K562 (cell line): ENCODE results near the gene DAPK1. TPM values are rescaled to one million over a fixed set of nuclear protein-coding genes. Genes with fewer than 3 reads are reported as not detected.

Source experiments
- ARHGAP35 ChIP-seq: fragments of 450-650 bp; IDR thresholded peaks from 2 replicates; pipeline ENCODE4 v1.6.1; 2018; ENCODE audit not compliant: partially characterized antibody
- CBFA2T2 ChIP-seq: fragments of 450-650 bp; conservative IDR thresholded peaks from 2 replicates; pipeline ENCODE4 v1.6.1; 2017; ENCODE audit warnings: mild to moderate bottlenecking
- CCAR2 ChIP-seq: fragments of 200-400 bp; formaldehyde crosslinking; IDR thresholded peaks from 2 replicates; pipeline ENCODE4 v1.6.1; 2017; ENCODE audit warnings: mild to moderate bottlenecking, low read depth, low read length
- CGGBP1 ChIP-seq: fragments of 250-450 bp; sonication (Bioruptor Pico); IDR thresholded peaks from 2 replicates; pipeline ENCODE4 v1.9.0; 2021; ENCODE audit warnings: mild to moderate bottlenecking
- CREBBP ChIP-seq: IDR thresholded peaks from one replicate; pipeline ENCODE4 v1.6.1; 2012; ENCODE audit warnings: low read depth, mild to moderate bottlenecking, control low read depth, inconsistent platforms, low read length
- GATAD2A ChIP-seq: fragments of 450-650 bp; IDR thresholded peaks from 2 replicates; pipeline ENCODE4 v1.6.1; 2017
- L3MBTL2 ChIP-seq: fragments of 450-650 bp; IDR thresholded peaks from 2 replicates; pipeline ENCODE4 v1.6.1; 2016; ENCODE audit warnings: mild to moderate bottlenecking, moderate library complexity
- MLX ChIP-seq, 2 experiments: fragments of 450-650 bp in 1 of 2; sonication (generic) in 1 of 2; formaldehyde crosslinking; conservative IDR thresholded peaks; 2 replicates each; pipeline versions ENCODE4 v1.4.0 to v1.8.1; 2020 to 2022; ENCODE audit warnings: mild to moderate bottlenecking in 1 of 2, missing genetic modification reagents in 1 of 2
- NCOA1 ChIP-seq: fragments of 450-650 bp; IDR thresholded peaks from 2 replicates; pipeline ENCODE4 v1.6.1; 2016; ENCODE audit warnings: low read depth
- RB1 ChIP-seq: fragments of 450-650 bp; IDR thresholded peaks from 2 replicates; pipeline ENCODE4 v1.6.1; 2017; ENCODE audit warnings: low read depth, mild to moderate bottlenecking
- SIN3B ChIP-seq: fragments of 450-650 bp; IDR thresholded peaks from 2 replicates; pipeline ENCODE4 v1.6.1; 2017; ENCODE audit warnings: low read depth, mild to moderate bottlenecking, moderate library complexity
- SIRT6 ChIP-seq: IDR thresholded peaks from one replicate; pipeline ENCODE4 v1.6.1; 2012; ENCODE audit warnings: low read depth, mild to moderate bottlenecking, control low read depth, inconsistent platforms, low read length, moderate library complexity
- SMAD4 ChIP-seq: fragments of 250-450 bp; sonication (Bioruptor Pico); conservative IDR thresholded peaks from 2 replicates; pipeline ENCODE4 v1.8.0; 2021; ENCODE audit warnings: inconsistent platforms, mild to moderate bottlenecking, moderate library complexity
- SRSF3 ChIP-seq: fragments of 200-400 bp; formaldehyde crosslinking; IDR thresholded peaks from 2 replicates; pipeline ENCODE4 v1.6.1; 2016; ENCODE audit warnings: mild to moderate bottlenecking, low read length, moderate library complexity; ENCODE audit not compliant: insufficient read depth
- TAF7 ChIP-seq: fragments of 450-650 bp; IDR thresholded peaks from 2 replicates; pipeline ENCODE4 v1.6.1; 2016; ENCODE audit warnings: missing genetic modification characterization, missing compliant biosample characterization
- THAP7 ChIP-seq: fragments of 250-450 bp; sonication (Bioruptor Pico); IDR thresholded peaks from 2 replicates; pipeline ENCODE4 v1.5.0; 2021
- ZNF212 ChIP-seq: fragments of 450-650 bp; formaldehyde crosslinking; IDR thresholded peaks from 2 replicates; pipeline ENCODE4 v1.4.0; 2020; ENCODE audit warnings: mild to moderate bottlenecking
- polyA plus RNA-seq, 8 experiments: library from polyadenylated mRNA; depleted of rRNA in 4 of 8; stranded (reverse) in 5 of 8; unstranded in 3 of 8; fragments of >200 nt; fragmentation: Nextera tagmentation in 2 of 8; fragmentation: Illumina TruSeq in 1 of 8; extraction: Ambion mirVana in 2 of 8; extraction: Trizol in 1 of 8; gene quantifications; 2 replicates each; pipeline versions ENCODE4 v1.2.1 to v1.2.3, GENCODE V29; 2011 to 2014; ENCODE audit warnings: inconsistent platforms in 1 of 8, missing spikeins in 1 of 8
- total RNA-seq, 7 experiments: library from RNA; depleted of rRNA in 6 of 7; stranded (reverse); fragments of >200 nt in 6 of 7; fragmentation: Illumina TruSeq in 2 of 7; extraction: Trizol in 2 of 7; gene quantifications; 2 replicates each; pipeline versions ENCODE4 v1.2.1 to v1.2.3, GENCODE V29; 2011 to 2021; ENCODE audit warnings: low replicate concordance in 1 of 7
- TF ChIP-seq, protein P1 (sequence below): fragments of 200-800 bp; sonication (Bioruptor generic); IDR thresholded peaks from 2 replicates; pipeline ENCODE4 v1.6.1; 2017; ENCODE audit warnings: missing genetic modification characterization, missing compliant biosample characterization
- TF ChIP-seq, protein P2 (sequence below): IDR thresholded peaks from 3 replicates; pipeline ENCODE4 v1.6.1; 2011; ENCODE audit warnings: borderline replicate concordance, mild to moderate bottlenecking, moderate library complexity; ENCODE audit not compliant: insufficient read length; ENCODE audit errors: extremely low read depth
- TF ChIP-seq, protein P3 (sequence below): fragments of 450-650 bp; IDR thresholded peaks from 2 replicates; pipeline ENCODE4 v1.6.1; 2016
- TF ChIP-seq, protein P4 (sequence below): fragments of 450-650 bp; IDR thresholded peaks from 2 replicates; pipeline ENCODE4 v1.6.1; 2017; ENCODE audit warnings: antibody characterized with exemption

Gene DAPK1
- total and polyA plus RNA-seq, 9 of the 15 experiments (the other 6 are each of a cell fraction or from before 2014, with no cell fraction given) = 1.7 to 26.4 (median 15.8) TPM

GRCh38 chr9:87551772-87552217, 54.1 kb downstream of the DAPK1 start (continued):
- TF ChIP-seq MLX (CRISPR knock-in tag; conservative IDR thresholded peaks at IDR 0.05) (no peak), GATAD2A (no peak), CBFA2T2 (peak; percentile 89), ZNF212 (CRISPR knock-in tag) (no peak), SIRT6 (no peak), L3MBTL2 (peak; percentile 69), SMAD4 (CRISPR knock-in tag) (peak; percentile 96), THAP7 (no peak), CCAR2 (no peak), NCOA1 (0 out of 2 replicates have a peak, but pooled peaks have one; percentile 17), SRSF3 (no peak), TAF7 (tag) (no peak), SIN3B (no peak), ARHGAP35 (no peak), CREBBP (no peak), RB1 (no peak), CGGBP1 (CRISPR knock-in tag) (no peak)
- TF ChIP-seq, protein P1, sequence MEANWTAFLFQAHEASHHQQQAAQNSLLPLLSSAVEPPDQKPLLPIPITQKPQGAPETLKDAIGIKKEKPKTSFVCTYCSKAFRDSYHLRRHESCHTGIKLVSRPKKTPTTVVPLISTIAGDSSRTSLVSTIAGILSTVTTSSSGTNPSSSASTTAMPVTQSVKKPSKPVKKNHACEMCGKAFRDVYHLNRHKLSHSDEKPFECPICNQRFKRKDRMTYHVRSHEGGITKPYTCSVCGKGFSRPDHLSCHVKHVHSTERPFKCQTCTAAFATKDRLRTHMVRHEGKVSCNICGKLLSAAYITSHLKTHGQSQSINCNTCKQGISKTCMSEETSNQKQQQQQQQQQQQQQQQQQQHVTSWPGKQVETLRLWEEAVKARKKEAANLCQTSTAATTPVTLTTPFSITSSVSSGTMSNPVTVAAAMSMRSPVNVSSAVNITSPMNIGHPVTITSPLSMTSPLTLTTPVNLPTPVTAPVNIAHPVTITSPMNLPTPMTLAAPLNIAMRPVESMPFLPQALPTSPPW (CRISPR knock-in tag) = peak; percentile 51
- TF ChIP-seq, protein P2, sequence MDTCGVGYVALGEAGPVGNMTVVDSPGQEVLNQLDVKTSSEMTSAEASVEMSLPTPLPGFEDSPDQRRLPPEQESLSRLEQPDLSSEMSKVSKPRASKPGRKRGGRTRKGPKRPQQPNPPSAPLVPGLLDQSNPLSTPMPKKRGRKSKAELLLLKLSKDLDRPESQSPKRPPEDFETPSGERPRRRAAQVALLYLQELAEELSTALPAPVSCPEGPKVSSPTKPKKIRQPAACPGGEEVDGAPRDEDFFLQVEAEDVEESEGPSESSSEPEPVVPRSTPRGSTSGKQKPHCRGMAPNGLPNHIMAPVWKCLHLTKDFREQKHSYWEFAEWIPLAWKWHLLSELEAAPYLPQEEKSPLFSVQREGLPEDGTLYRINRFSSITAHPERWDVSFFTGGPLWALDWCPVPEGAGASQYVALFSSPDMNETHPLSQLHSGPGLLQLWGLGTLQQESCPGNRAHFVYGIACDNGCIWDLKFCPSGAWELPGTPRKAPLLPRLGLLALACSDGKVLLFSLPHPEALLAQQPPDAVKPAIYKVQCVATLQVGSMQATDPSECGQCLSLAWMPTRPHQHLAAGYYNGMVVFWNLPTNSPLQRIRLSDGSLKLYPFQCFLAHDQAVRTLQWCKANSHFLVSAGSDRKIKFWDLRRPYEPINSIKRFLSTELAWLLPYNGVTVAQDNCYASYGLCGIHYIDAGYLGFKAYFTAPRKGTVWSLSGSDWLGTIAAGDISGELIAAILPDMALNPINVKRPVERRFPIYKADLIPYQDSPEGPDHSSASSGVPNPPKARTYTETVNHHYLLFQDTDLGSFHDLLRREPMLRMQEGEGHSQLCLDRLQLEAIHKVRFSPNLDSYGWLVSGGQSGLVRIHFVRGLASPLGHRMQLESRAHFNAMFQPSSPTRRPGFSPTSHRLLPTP = no peak
- TF ChIP-seq, protein P3, sequence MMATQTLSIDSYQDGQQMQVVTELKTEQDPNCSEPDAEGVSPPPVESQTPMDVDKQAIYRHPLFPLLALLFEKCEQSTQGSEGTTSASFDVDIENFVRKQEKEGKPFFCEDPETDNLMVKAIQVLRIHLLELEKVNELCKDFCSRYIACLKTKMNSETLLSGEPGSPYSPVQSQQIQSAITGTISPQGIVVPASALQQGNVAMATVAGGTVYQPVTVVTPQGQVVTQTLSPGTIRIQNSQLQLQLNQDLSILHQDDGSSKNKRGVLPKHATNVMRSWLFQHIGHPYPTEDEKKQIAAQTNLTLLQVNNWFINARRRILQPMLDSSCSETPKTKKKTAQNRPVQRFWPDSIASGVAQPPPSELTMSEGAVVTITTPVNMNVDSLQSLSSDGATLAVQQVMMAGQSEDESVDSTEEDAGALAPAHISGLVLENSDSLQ = peak; percentile 80
- TF ChIP-seq, protein P4, sequence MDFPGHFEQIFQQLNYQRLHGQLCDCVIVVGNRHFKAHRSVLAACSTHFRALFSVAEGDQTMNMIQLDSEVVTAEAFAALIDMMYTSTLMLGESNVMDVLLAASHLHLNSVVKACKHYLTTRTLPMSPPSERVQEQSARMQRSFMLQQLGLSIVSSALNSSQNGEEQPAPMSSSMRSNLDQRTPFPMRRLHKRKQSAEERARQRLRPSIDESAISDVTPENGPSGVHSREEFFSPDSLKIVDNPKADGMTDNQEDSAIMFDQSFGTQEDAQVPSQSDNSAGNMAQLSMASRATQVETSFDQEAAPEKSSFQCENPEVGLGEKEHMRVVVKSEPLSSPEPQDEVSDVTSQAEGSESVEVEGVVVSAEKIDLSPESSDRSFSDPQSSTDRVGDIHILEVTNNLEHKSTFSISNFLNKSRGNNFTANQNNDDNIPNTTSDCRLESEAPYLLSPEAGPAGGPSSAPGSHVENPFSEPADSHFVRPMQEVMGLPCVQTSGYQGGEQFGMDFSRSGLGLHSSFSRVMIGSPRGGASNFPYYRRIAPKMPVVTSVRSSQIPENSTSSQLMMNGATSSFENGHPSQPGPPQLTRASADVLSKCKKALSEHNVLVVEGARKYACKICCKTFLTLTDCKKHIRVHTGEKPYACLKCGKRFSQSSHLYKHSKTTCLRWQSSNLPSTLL = no peak
